ENCODE measurements around the gene LFNG.

The LFNG gene

DNA sequence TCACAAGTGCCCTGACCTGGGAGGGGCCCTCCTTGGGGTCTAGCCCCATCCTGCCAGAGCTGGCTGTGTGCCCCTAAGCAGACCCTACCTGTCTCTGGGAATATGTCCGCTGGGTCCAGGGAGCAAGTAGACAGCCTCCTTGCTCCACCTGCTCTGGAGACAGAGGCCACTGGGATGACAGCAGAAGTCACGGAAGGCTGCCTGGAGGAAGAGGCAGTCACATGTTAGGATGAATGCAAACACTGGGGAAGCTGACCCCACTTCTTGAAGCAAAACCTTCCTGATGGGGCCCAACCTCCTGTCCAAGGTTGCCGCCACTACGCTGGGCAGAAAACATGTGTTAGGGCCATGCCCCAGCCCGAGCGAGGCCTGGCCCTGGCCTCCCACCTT is 11.7 kb upstream of the LFNG start:
- no peak overlapping the region for H3K4me3 ChIP-seq (ENCODE audit: low read depth, low read length)
- TF ChIP-seq, protein P1, sequence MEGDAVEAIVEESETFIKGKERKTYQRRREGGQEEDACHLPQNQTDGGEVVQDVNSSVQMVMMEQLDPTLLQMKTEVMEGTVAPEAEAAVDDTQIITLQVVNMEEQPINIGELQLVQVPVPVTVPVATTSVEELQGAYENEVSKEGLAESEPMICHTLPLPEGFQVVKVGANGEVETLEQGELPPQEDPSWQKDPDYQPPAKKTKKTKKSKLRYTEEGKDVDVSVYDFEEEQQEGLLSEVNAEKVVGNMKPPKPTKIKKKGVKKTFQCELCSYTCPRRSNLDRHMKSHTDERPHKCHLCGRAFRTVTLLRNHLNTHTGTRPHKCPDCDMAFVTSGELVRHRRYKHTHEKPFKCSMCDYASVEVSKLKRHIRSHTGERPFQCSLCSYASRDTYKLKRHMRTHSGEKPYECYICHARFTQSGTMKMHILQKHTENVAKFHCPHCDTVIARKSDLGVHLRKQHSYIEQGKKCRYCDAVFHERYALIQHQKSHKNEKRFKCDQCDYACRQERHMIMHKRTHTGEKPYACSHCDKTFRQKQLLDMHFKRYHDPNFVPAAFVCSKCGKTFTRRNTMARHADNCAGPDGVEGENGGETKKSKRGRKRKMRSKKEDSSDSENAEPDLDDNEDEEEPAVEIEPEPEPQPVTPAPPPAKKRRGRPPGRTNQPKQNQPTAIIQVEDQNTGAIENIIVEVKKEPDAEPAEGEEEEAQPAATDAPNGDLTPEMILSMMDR (IDR thresholded peaks at IDR 0.05; ENCODE audit: insufficient read depth, low read depth, low read length, missing control alignments), result no peak
- DNase-seq (ENCODE audit: low read depth), result no peak

DNA sequence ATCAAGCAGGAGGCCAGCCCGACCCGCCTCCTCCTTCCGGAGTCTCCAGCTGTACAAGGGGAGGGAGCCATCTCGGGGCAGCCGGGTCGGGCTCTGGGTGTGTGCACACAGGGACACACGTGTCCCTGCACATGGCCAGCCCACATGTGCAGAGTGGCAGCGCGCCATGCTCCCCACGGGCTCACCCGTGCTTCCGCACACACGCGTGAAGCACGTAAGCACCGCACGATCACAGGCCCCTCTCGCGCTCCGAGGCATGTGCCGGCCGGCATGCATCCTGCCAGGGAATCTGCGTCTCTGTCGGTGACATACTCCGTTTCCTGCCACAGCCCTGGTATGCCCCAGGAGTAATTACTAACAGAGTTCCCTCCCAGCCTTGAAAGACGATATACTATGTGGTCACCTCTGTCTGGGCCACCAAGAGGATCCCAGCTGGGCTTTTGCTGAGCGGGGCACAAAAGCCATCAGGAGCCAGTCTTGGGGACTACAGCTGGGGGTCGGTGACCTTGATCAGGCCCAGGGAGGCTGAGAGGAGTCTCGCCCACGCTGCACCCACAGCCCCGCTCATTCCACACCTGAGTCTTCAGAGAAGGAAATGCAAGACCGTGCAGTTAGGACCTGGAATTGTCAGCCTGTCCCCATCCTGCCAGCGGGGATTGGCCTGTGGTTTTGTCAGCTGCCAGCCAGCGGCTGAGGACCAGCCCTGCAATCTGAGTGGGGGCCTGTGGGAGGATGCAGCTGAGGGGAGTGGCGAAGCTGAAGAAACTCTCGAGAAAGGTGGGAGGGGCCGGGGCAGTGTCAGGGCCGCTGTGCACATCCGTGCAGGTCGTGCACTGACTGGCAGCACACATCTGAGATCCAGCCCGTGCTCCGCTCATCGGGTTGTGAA is 11.0 kb upstream of the LFNG start:
- DNase-seq (ENCODE audit: low read depth), result peak; percentile 55
- TF ChIP-seq, protein P1 (IDR thresholded peaks at IDR 0.05; ENCODE audit: insufficient read depth, low read depth, low read length, missing control alignments), result no peak
- H3K4me3 ChIP-seq (ENCODE audit: low read depth, low read length), result no peak overlapping the region

DNA sequence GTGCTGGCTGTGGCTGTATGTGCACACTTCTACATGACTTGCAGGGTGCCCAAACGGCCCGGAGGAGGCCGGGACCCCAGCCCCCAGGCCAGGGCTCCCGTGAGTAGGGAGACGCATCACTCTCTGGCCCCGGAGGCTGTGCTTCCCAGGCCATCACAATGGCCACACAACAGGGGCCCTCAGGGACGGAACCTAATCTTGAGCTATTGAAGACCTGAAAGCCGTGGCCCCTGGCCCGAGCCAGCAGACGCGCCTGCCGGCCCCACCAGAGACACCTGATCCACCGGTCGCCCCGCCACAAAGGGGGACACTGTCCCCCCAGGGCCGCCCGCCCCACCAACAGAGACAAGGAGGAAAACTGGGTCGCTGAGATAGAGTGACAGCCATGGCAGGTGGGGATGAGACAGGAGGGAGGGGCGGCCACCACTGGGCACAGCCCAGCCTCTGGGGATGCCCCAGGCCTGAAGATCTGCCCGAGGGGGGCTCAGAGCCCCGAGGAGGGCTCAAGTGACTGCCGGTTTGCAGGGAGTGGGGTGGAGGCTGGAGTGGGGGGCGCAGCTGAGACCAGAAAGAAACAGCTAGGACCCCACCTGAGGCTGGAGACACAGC is 10.2 kb upstream of the LFNG start:
- H3K4me3 ChIP-seq (ENCODE audit: low read depth, low read length), result no peak overlapping the region
- DNase-seq (ENCODE audit: low read depth), result no peak
- TF ChIP-seq, protein P1 (IDR thresholded peaks at IDR 0.05; ENCODE audit: insufficient read depth, low read depth, low read length, missing control alignments), result no peak

DNA sequence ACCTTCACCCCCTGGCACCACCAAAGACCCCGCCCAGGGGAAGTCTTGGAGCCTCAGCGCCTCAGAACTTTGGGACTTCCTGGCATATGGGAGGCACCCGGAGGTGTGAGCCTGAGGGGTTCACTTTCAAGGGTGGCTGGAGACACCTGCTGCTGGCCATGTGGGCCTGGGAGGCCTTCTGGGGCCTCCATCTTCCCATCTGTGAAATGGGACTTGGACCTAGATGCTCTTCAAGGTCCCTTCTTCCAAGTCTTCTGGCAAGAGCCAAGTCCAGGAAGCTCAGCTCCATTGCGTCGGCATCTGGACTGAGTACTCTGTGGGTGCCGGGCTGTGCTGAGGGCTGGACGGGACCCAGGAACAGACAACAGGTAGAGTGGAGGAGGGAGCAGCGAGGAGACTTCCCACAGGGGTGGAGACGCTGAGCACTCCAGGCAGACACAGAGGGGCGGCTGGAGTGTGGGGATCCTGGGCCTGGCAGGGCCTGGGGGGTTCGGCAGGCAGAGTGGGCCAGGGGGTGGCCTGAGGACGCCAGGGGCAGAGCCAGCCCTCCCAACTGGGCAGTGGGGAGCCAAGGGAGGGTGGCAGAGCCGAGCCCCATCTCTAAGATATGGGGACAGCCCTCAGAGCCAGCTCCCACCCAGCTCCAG is 9.3 kb upstream of the LFNG start:
- H3K4me3 ChIP-seq (ENCODE audit: low read depth, low read length), result no peak overlapping the region
- TF ChIP-seq, protein P1 (IDR thresholded peaks at IDR 0.05; ENCODE audit: insufficient read depth, low read depth, low read length, missing control alignments), result no peak
- DNase-seq (ENCODE audit: low read depth), result no peak

DNA sequence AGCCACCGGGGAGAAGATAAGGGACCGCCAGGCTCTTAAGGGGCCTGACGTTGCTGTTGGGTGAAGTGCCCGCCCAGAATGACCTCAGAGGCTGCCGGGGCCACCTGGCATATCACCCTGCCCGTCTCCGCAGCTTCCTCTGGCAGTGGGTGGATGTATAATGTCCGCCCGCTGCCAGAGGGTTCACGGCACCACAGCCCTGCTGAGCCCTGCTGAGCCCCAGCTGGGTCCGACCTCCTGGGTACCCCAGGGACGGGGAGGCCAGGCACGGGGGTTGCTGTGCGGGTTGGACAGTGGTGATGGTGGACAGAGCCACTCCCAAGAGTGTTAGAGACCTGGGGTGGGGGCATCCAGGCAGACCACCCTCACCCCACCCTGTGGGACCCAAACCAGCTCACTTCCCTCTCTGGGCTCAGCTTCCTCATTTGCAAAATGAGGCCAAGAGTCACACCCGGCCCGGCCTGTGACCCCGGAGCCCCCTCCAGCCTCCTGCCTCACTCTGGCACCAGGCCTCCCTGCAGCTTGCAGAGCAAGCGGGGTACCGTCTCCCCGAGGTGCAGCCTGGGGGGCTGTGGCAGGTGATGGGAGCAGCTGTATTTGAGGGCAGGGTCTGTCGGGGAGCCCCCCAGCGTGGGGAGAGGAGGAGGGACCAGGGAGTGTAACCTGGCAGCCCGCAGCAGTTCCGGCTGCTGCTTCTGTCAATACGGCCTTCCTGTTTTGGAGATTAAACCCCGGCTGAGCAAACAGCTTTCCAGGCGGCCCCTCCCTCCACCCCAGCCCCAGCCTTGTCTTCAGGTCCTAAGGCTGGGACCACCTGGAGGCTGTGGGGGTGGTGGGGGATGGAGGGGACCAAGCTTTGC is 8.4 kb upstream of the LFNG start:
- DNase-seq (ENCODE audit: low read depth), result peak; percentile 48
- TF ChIP-seq, protein P1 (IDR thresholded peaks at IDR 0.05; ENCODE audit: insufficient read depth, low read depth, low read length, missing control alignments), result no peak
- H3K4me3 ChIP-seq (ENCODE audit: low read depth, low read length), result peak overlapping the region; percentile 3; the same call in 1 of the 2 replicates

- TF ChIP-seq, protein P1 (IDR thresholded peaks at IDR 0.05; ENCODE audit: insufficient read depth, low read depth, low read length, missing control alignments), result no peak
- no peak overlapping the region; the same call in 1 of the 2 replicates for H3K4me3 ChIP-seq (ENCODE audit: low read depth, low read length)
- no peak for DNase-seq (ENCODE audit: low read depth)
Observed at GRCh38 chr7:2511769-2512168, 7.8 kb upstream of the LFNG start.

Data from GM12865 (cell line).